Glutamatergic neuron (in vitro differentiated cells): Measurements from ENCODE around the gene TNPO3. TPM values are rescaled to one million over a fixed set of nuclear protein-coding genes. Genes with fewer than 3 reads are reported as not detected.

ENCODE experiments used
- DNase-seq: peaks from one replicate; pipeline ENCODE4 v3.0.0; 2022
- H3K27ac Mint-ChIP-seq: one replicate; pipeline ENCODE4 v1.8.0; 2020; ENCODE audit warnings: mild to moderate bottlenecking, mixed read lengths, inconsistent platforms; ENCODE audit not compliant: unreplicated experiment
- H3K27me3 Mint-ChIP-seq: one replicate; pipeline ENCODE4 v1.8.0; 2020; ENCODE audit warnings: mild to moderate bottlenecking, moderate library complexity, mixed read lengths, inconsistent platforms; ENCODE audit not compliant: unreplicated experiment
- H3K36me3 Mint-ChIP-seq: one replicate; pipeline ENCODE4 v1.8.0; 2020; ENCODE audit warnings: mild to moderate bottlenecking, mixed read lengths, inconsistent platforms; ENCODE audit not compliant: unreplicated experiment
- H3K4me1 Mint-ChIP-seq: one replicate; pipeline ENCODE4 v1.8.0; 2020; ENCODE audit warnings: mild to moderate bottlenecking, low read depth, mixed read lengths, inconsistent platforms; ENCODE audit not compliant: unreplicated experiment
- H3K4me3 Mint-ChIP-seq: one replicate; pipeline ENCODE4 v1.8.0; 2020; ENCODE audit warnings: mild to moderate bottlenecking, mixed read lengths, inconsistent platforms; ENCODE audit not compliant: unreplicated experiment
- H3K9me3 Mint-ChIP-seq: one replicate; pipeline ENCODE4 v1.8.0; 2020; ENCODE audit warnings: mild to moderate bottlenecking, moderate library complexity, mixed read lengths, inconsistent platforms; ENCODE audit not compliant: unreplicated experiment
- total RNA-seq: library from RNA; stranded (reverse); fragmentation: NEBNext Ultra II Directional; extraction: Animal tissue kit (Norgen Biotek cat#: 25700); gene quantifications from one replicate; pipeline ENCODE4 v1.2.1, GENCODE V29; 2021; ENCODE audit not compliant: unreplicated experiment
- TF ChIP-seq, protein P1 (sequence below): fragments of 200-600 bp; sonication (generic); IDR thresholded peaks from one replicate; pipeline ENCODE4 v1.5.0; 2021; ENCODE audit not compliant: partially characterized antibody, unreplicated experiment

Gene TNPO3
- total RNA-seq, 1 donor from 2014 or later: 53.8 TPM

DNA sequence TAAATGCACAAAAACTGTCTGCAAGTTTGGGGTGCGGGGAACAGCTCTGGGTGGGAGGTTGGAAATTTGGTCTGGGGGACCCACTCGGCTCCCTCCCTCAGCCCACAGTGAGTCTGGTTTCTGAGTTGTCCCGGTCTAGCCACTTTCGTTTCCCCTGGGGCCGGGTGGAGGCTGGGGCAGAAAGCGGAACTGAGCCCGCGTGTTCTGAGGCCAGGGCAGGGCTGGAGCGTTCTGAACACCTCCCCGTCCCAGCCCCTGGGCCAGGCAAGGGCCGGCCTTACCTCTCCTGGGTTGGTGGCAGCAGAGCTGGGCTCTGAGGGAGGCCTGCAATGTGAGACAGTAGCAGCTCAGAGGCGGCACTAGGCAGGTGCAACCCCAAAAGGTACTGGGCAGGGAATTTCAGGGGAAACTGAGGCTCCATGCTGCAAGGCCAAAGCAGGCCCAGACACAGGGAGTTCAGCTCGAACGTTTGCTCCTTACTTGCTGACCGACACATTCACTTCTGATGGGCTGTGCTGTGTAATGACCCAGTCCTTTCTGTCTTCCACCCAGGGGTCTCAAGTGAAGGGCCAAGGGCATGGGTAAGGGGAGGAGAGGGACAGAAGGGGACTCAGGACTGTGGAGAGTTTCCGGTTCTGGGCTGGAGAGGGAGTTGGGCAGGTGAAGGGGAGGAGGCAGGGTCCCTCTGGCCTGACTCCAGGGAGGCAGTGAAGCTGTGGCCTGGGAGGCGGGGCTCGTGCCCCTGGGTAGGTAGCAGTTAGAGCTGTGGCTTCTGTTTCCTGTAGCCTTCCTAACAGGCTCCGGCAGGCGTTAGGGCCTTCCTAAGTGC is 114.2 kb downstream of the TNPO3 start:
- Mint-ChIP-seq H3K27me3 (peaks cover 16% of the 10 kb centered on the region), H3K36me3 (peaks cover 5% of the 10 kb centered on the region)

DNA sequence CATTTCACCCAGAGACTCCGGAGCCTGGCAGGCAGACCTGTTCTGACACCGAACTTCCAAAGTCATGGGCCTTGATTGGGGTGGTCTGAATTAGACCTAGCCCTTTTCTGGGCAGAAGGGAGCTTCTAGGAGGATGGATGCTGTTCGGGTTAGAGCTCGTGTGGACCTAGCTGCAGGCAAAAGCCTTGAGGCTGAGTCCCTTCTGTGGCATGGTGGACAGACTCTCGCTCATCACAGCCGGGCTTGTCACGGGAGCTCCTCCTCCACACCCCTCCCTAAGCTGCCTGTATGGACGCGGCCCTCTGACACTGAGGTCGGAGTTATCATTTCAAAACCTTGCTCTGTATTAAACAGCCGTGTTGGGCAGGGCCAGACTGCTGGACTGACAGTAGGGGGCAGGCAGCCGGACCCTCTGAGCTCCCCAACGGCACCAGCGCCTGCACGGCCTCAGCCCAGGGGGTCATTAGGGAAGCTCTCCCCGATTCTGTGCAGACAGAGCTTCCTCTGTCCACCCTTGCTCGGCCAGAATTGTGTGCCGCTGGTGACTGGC is 115.0 kb downstream of the TNPO3 start:
- no peak for DNase-seq
- H3K9me3 Mint-ChIP-seq: peaks cover 6% of the 10 kb centered on the region
- TF ChIP-seq, protein P1, sequence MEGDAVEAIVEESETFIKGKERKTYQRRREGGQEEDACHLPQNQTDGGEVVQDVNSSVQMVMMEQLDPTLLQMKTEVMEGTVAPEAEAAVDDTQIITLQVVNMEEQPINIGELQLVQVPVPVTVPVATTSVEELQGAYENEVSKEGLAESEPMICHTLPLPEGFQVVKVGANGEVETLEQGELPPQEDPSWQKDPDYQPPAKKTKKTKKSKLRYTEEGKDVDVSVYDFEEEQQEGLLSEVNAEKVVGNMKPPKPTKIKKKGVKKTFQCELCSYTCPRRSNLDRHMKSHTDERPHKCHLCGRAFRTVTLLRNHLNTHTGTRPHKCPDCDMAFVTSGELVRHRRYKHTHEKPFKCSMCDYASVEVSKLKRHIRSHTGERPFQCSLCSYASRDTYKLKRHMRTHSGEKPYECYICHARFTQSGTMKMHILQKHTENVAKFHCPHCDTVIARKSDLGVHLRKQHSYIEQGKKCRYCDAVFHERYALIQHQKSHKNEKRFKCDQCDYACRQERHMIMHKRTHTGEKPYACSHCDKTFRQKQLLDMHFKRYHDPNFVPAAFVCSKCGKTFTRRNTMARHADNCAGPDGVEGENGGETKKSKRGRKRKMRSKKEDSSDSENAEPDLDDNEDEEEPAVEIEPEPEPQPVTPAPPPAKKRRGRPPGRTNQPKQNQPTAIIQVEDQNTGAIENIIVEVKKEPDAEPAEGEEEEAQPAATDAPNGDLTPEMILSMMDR: no peak
- no peak overlapping the region for H3K4me3 Mint-ChIP-seq
- H3K4me1 Mint-ChIP-seq: peaks cover 12% of the 10 kb centered on the region
- H3K27me3 Mint-ChIP-seq: peaks cover 16% of the 10 kb centered on the region
- H3K36me3 Mint-ChIP-seq: peaks cover 5% of the 10 kb centered on the region
- no peak overlapping the region for H3K27ac Mint-ChIP-seq

More for the DNA sequence above, 114.2 kb downstream of the TNPO3 start:
- no peak for DNase-seq
- TF ChIP-seq, protein P1: no peak
- Mint-ChIP-seq H3K9me3 (peaks cover 6% of the 10 kb centered on the region), H3K4me1 (peaks cover 12% of the 10 kb centered on the region), H3K27ac (no peak overlapping the region), H3K4me3 (peak overlapping the region; percentile 34)

GRCh38 chr7:128939075-128939860 is 115.6 kb downstream of the TNPO3 start:
- H3K9me3 Mint-ChIP-seq: peaks cover 6% of the 10 kb centered on the region
- DNase-seq: no peak
- peaks cover 16% of the 10 kb centered on the region for H3K27me3 Mint-ChIP-seq
- no peak overlapping the region for H3K4me3 Mint-ChIP-seq
- H3K27ac Mint-ChIP-seq: no peak overlapping the region
- H3K36me3 Mint-ChIP-seq: peaks cover 5% of the 10 kb centered on the region
- TF ChIP-seq, protein P1: no peak
- peaks cover 12% of the 10 kb centered on the region for H3K4me1 Mint-ChIP-seq

GRCh38 chr7:128938544-128939074 is 116.3 kb downstream of the TNPO3 start:
- no peak overlapping the region for H3K27ac Mint-ChIP-seq
- DNase-seq: no peak
- TF ChIP-seq, protein P1: no peak

More at GRCh38 chr7:128938544-128939074, 116.3 kb downstream of the TNPO3 start:
- Mint-ChIP-seq H3K9me3 (peaks cover 6% of the 10 kb centered on the region), H3K27me3 (peaks cover 17% of the 10 kb centered on the region), H3K4me1 (peaks cover 12% of the 10 kb centered on the region), H3K36me3 (peaks cover 5% of the 10 kb centered on the region), H3K4me3 (peak overlapping the region; percentile 74)
